Activated T-cell treated with anti-CD3 and anti-CD28 coated beads for 24 hours (primary cell): ENCODE measurements around the gene PSMD13.
"Not testable (repeated sequence)": the region's sequence is repeated elsewhere in the genome, so short reads cannot be mapped to it uniquely, and the experiment has no call there.

Experiments
- DNase-seq: peaks from one replicate; pipeline ENCODE4 v3.0.0-alpha.2; 2020; ENCODE audit warnings: low read depth

PSMD13 gene

DNA sequence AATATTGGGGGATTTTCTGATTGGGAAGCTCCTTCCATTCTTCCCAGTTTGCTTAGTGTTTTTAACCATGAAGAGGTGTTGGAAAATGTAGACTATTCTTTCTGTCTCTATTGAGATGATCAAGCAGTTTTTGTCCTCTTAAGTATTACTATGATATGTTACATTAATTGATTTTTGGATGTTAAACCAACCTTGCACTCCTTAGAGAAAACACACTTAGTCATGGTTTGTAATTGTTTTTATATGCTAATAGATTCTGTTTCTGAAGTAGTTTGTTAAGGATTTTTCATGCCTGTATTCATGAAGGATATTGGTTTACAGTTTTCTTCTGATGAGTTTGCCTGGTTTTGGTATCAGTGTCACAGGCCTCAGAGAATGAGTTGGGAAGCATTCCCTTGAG, 39.4 kb downstream of the PSMD13 start:
- DNase-seq: no peak

DNA sequence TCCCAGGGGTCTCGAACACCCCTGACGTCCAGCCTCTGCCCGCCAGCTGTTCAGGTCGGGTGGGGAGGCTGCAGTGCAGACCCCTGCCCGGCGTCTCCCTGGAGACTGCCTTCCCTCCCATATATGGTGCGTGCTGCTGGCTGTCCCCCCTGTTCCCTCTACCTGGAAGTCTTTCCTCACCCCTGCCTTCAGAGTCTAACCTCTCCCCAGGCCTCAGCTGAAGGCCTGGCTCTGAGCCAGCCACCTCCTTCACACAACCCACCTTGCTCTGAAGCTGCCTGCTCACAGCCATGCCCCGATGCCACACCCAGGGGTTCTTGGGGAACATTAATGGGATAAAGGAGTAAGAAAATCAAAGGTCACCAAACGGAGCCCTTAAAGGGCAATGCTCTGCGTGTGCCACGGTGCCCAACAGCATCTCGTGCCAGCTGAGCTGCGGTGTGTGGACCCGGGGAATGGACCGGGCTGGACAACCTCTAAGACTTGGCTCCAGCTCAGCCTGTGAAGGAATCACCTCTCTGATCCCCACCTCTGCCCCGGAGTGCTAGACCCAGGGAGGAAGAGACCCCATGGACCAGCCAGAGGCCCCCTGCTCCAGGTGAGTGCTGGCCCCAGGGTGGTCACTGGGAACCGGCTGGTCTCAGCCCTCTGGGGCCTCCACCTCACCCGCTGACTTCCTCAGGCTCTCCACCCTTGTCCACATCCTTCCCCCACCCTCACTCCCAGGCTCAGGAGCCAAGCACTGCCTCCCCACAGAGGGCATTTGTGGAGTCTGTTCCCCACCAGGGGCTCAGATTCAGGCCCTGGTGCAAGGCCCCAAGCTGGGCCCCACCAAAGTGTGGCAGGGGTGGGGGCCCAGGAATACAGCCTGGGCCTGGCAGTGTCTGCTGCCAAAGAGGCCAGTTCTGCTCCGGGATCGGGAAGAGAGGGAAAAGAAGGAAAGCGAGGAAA, 41.5 kb downstream of the PSMD13 start, which contains the start of gene NLRP6:
NLRP6 (plus strand) TSS at position 407 of the 951 bp plus-strand sequence; CDS start at position 570, 163 bp downstream.
- no peak for DNase-seq

DNA sequence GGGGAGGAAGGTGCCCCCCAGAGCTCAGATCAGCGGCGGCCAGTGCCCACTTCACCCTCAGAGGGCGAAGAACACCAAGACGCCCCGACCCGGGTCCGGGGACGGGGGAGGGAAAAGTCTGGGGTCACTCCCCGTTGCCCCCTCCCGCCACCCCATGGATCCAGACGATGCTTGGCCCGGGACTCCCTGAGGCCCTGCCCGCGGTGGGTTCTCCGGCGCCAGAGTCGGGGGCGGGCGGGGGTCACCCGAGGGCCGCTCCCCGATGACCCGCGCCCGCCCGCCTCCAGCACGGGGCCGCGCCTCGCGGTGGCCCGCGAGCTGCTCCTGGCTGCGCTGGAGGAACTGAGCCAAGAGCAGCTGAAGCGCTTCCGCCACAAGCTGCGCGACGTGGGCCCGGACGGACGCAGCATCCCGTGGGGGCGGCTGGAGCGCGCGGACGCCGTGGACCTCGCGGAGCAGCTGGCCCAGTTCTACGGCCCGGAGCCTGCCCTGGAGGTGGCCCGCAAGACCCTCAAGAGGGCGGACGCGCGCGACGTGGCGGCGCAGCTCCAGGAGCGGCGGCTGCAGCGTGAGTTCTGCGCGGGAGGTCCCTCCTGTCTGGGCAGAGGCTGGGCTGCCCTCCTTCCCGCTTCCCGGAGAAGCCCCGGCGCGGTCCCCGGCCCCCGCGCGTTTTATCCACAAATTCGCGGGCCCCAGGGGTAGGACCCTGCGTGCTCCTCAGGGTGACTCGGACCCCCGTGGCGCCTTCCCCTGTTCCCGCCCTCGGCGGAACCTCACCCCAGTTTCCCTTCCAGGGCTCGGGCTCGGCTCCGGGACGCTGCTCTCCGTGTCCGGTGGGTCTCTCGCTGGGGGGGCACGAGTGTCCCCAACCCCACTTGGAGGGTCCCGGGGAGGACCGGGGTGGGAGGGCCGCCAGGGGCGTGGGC, 42.5 kb downstream of the PSMD13 start:
- no peak for DNase-seq

DNA sequence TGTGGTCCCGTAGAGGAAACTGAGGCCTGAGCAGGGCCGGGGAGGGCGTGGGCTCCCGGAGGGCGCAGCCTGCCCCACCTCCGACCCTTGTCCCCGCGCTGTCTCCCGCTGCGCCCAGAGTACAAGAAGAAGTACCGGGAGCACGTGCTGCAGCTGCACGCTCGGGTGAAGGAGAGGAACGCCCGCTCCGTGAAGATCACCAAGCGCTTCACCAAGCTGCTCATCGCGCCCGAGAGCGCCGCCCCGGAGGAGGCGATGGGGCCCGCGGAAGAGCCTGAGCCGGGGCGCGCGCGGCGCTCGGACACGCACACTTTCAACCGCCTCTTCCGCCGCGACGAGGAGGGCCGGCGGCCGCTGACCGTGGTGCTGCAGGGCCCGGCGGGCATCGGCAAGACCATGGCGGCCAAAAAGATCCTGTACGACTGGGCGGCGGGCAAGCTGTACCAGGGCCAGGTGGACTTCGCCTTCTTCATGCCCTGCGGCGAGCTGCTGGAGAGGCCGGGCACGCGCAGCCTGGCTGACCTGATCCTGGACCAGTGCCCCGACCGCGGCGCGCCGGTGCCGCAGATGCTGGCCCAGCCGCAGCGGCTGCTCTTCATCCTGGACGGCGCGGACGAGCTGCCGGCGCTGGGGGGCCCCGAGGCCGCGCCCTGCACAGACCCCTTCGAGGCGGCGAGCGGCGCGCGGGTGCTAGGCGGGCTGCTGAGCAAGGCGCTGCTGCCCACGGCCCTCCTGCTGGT, 43.4 kb downstream of the PSMD13 start:
- no peak for DNase-seq

DNA sequence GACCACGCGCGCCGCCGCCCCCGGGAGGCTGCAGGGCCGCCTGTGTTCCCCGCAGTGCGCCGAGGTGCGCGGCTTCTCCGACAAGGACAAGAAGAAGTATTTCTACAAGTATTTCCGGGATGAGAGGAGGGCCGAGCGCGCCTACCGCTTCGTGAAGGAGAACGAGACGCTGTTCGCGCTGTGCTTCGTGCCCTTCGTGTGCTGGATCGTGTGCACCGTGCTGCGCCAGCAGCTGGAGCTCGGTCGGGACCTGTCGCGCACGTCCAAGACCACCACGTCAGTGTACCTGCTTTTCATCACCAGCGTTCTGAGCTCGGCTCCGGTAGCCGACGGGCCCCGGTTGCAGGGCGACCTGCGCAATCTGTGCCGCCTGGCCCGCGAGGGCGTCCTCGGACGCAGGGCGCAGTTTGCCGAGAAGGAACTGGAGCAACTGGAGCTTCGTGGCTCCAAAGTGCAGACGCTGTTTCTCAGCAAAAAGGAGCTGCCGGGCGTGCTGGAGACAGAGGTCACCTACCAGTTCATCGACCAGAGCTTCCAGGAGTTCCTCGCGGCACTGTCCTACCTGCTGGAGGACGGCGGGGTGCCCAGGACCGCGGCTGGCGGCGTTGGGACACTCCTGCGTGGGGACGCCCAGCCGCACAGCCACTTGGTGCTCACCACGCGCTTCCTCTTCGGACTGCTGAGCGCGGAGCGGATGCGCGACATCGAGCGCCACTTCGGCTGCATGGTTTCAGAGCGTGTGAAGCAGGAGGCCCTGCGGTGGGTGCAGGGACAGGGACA, 44.1 kb downstream of the PSMD13 start:
- no peak for DNase-seq

DNA sequence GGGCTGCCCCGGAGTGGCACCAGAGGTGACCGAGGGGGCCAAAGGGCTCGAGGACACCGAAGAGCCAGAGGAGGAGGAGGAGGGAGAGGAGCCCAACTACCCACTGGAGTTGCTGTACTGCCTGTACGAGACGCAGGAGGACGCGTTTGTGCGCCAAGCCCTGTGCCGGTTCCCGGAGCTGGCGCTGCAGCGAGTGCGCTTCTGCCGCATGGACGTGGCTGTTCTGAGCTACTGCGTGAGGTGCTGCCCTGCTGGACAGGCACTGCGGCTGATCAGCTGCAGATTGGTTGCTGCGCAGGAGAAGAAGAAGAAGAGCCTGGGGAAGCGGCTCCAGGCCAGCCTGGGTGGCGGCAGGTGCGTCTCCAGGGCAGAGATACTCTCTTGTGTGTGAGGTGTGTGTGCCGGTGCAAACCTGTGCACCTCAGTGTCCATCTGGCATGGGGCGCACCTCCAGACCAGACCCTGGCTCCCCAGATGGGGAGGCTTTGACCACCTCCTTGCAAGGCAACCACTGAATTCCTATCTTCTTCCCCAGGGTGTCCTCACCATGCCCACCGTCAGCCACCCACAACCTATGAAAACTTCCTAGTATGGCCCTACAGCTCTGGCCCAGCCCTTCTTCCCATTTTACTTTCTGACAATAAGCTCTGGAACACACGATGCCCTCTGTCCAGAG, 44.8 kb downstream of the PSMD13 start:
- no peak for DNase-seq

GRCh38 chr11:282171-282570, 45.4 kb downstream of the PSMD13 start:
- DNase-seq: no peak

- no peak for DNase-seq
Observed at GRCh38 chr11:282630-283360, 46.0 kb downstream of the PSMD13 start.

DNA sequence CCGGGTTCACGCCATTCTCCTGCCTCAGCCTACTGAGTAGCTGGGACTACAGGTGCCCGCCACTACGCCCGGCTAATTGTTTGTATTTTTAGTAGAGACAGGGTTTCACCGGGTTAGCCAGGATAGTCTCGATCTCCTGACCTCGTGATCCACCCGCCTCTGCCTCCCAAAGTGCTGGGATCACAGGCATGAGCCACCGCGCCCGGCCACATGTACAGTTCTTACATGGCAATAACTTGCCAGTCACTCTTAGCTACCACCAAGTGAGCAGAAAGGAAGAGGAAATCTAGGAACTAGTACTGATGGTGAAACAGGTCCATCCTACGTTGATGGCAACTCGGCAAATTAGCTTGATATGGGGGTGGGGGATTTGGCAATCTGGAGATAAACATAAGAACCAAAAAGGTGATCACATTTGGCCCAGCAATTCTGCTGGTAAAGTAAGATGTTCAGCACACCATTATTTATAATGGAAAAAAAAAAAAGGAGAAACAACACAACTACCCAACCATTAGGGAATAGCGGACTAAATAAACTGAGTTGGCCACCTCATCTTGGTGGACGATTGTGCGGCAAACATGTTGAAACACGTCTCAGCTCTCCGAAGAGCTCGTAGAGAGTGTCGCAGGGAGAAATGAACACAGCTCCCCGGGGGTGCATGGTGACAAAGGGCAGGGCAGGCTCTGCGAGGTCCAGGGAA, 46.8 kb downstream of the PSMD13 start:
- DNase-seq: no peak

- DNase-seq: no peak
Observed at GRCh38 chr11:284105-285020, 47.6 kb downstream of the PSMD13 start.

GRCh38 chr11:285021-285893, 48.5 kb downstream of the PSMD13 start:
- DNase-seq: no peak

GRCh38 chr11:285894-286220, 49.1 kb downstream of the PSMD13 start:
- DNase-seq: no peak

- DNase-seq: not testable (repeated sequence)
Observed at GRCh38 chr11:286977-287820, 50.4 kb downstream of the PSMD13 start.

GRCh38 chr11:287821-288477, 51.2 kb downstream of the PSMD13 start:
- no peak for DNase-seq

DNA sequence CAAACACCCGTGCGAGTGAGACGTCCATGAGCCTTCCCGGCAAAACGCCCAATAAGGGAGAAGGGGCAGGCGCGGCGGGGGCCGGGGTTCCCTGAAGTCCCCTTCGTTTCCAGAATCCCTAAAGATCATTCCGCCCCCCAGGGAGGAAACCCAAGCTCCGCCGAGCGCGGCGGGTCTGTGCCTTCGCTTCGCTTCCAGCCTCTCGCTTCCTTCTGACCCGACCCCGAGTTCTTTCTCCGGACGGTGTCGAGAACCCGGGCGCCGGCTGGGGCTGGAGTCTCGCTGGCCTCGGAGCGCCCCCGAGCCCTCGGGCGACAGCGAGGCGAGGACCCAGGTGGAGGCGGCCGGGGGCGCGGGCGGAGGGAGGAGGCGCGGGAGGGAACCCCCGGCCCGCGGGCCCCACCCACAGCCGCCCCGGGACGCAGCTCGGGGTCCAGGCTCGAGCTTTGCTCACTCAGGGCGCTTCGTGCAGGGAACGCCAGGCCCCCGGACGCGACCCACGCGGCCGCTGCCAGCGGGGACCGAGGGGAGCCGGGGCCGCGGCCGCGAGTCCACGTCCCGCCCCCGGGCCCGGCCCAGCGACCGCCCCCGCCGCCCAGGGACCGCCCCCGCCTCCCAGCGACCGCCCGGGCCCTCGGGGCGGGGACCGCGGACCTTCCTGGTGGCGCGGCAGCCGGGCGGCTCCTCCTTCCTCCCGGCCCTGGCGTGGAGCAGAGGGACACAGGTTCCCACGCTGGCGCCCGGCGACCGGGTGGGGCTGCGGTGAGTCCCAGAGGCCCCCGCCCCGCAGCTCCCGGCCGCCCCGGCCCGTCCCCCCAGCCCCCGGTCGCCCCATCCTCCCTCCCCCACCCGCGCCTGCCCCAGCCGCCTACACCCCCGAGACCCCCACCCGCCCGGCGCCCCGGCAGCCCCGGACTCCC, 52.0 kb downstream of the PSMD13 start, which contains the start of gene PGGHG:
PGGHG (plus strand) TSS at position 649 of the 920 bp plus-strand sequence. CDS start 691 bp downstream, outside the sequence.
- no peak for DNase-seq
